Measurements from ENCODE around the gene ZIC5.

DNA sequence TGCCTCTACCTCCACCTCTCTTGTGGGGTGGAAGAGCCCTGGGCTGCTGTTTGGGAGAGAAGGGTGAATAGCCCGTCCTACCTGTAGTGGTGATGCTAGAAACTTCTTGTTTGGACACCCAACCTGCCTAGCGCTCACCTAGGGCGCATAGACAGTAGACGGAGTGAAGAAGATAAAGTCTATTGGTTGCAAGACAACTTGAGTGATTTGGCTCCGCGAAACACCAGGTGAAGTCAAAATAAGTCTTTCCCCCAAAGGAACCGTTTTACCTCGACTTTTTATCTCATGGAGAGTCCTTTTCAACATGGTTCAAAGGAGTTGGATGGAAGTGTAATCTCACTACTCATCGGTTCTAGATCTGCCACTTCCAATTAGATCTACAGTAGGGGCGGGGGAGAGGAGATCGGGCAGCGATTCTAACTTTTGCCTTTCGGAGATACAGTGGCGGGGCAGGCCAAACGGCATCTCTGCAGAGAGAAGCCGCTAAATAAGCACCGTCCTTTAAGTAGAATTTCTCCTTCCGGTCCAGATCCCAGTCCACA, 694 bp upstream of the ZIC5 start:
- no peak for TF ChIP-seq USF1 (CRISPR knock-in tag; IDR thresholded peaks at IDR 0.05)
- TF ChIP-seq POLR3G (IDR thresholded peaks at IDR 0.05; ENCODE audit: extremely low read depth, insufficient read length, insufficient replicate concordance) = no peak

Measured in K562 (cell line).